SK-N-SH (cell line): Measurements from ENCODE around the gene PCNA. TPM values are rescaled to one million over a fixed set of nuclear protein-coding genes. Genes with fewer than 3 reads are reported as not detected.

ENCODE experiments used
- CTCF ChIA-PET: fragments of 300-600, 350-600 bp; formaldehyde crosslinking; extraction: SDS; loops from one replicate; lab custom pipeline; 2021; lab: Yijun Ruan, JAX
- POLR2A ChIA-PET: fragments of 350-600 bp; sonication (Branson Sonifier 250); formaldehyde crosslinking; extraction: SDS; loops from one replicate; lab custom pipeline; 2020; ENCODE audit warnings: antibody characterized with exemption, inconsistent platforms; lab: Yijun Ruan, JAX
- DNase-seq: peaks from one replicate; pipeline ENCODE4 v3.0.0; 2012
- H2AFZ ChIP-seq: fragments of 200-600 bp; sonication (generic); 2 replicates; pipeline ENCODE4 v1.8.1; 2016; ENCODE audit warnings: antibody characterized with exemption, mild to moderate bottlenecking, low read depth
- H3F3A ChIP-seq: fragments of 200-600 bp; sonication (generic); replicated peaks from 2 replicates; pipeline ENCODE3; 2016; ENCODE audit warnings: antibody characterized with exemption, mild to moderate bottlenecking; ENCODE audit not compliant: insufficient read depth
- H3K27ac ChIP-seq, 2 experiments: fragments of 200-500 bp in 1 of 2; fragments of 200-600 bp in 1 of 2; sonication (Bioruptor generic) in 1 of 2; sonication (generic), shearing (Covaris generic) in 1 of 2; 2 replicates each; pipeline versions ENCODE4 v1.5.1 to v1.6.1; 2014 to 2016; ENCODE audit warnings: low read depth in 2 of 2, inconsistent platforms in 1 of 2, low read length in 1 of 2, mild to moderate bottlenecking in 1 of 2, mixed read lengths in 1 of 2
- H3K27me3 ChIP-seq: fragments of 200-600 bp; sonication (generic), shearing (Covaris generic); 2 replicates; pipeline ENCODE4 v1.6.1; 2016; ENCODE audit warnings: mixed run types; ENCODE audit not compliant: insufficient read depth
- H3K36me3 ChIP-seq, 2 experiments: fragments of 200-500 bp in 1 of 2; fragments of 200-600 bp in 1 of 2; sonication (Bioruptor generic) in 1 of 2; sonication (generic) in 1 of 2; replicated peaks in 1 of 2; 2 replicates each; pipeline versions ENCODE3 to v1.5.1; 2014 to 2016; ENCODE audit warnings: low read length in 1 of 2, mild to moderate bottlenecking in 1 of 2; ENCODE audit not compliant: insufficient read depth in 2 of 2, control insufficient read depth in 1 of 2
- H3K4me1 ChIP-seq, 2 experiments: fragments of 200-500 bp in 1 of 2; fragments of 200-600 bp in 1 of 2; sonication (Bioruptor generic) in 1 of 2; sonication (generic), shearing (Covaris generic) in 1 of 2; 2 replicates each; pipeline versions ENCODE4 v1.5.1 to v1.6.1; 2014 to 2016; ENCODE audit warnings: low read depth in 1 of 2, low read length in 1 of 2, mixed run types in 1 of 2; ENCODE audit not compliant: insufficient read depth in 2 of 2, control insufficient read depth in 1 of 2
- H3K4me2 ChIP-seq: fragments of 200-600 bp; sonication (generic), shearing (Covaris generic); 2 replicates; pipeline ENCODE4 v1.6.1; 2017; ENCODE audit warnings: mixed run types
- H3K4me3 ChIP-seq, 2 experiments: fragments of 200-500 bp in 1 of 2; fragments of 200-600 bp in 1 of 2; sonication (Bioruptor generic) in 1 of 2; sonication (generic), shearing (Covaris generic) in 1 of 2; 2 replicates each; pipeline versions ENCODE4 v1.5.1 to v1.8.1; 2014 to 2016; ENCODE audit warnings: low read depth in 2 of 2, inconsistent platforms in 1 of 2, low read length in 1 of 2, mild to moderate bottlenecking in 1 of 2, mixed read lengths in 1 of 2, moderate library complexity in 1 of 2
- H3K79me2 ChIP-seq: fragments of 200-600 bp; sonication (generic); 2 replicates; pipeline ENCODE4 v1.8.1; 2017; ENCODE audit warnings: mild to moderate bottlenecking; ENCODE audit not compliant: insufficient read depth
- H3K9ac ChIP-seq: fragments of 200-600 bp; sonication (generic); 2 replicates; pipeline ENCODE4 v1.6.1; 2017; ENCODE audit warnings: mixed run types
- H3K9me2 ChIP-seq: fragments of 200-600 bp; sonication (generic); 2 replicates; pipeline ENCODE4 v1.6.1; 2017; ENCODE audit warnings: mixed run types
- H3K9me3 ChIP-seq: fragments of 200-600 bp; sonication (generic); 2 replicates; pipeline ENCODE4 v1.6.1; 2017; ENCODE audit warnings: mixed run types, mild to moderate bottlenecking, moderate library complexity
- H4K20me1 ChIP-seq: fragments of 200-600 bp; sonication (generic); 2 replicates; pipeline ENCODE4 v1.6.1; 2017; ENCODE audit warnings: mild to moderate bottlenecking, mixed run types; ENCODE audit not compliant: insufficient read depth
- EP300 ChIP-seq, 2 experiments: IDR thresholded peaks; 2 replicates each; pipeline versions ENCODE4 v1.4.0 to v1.6.1; 2012; ENCODE audit warnings: borderline replicate concordance in 1 of 2, low read depth in 1 of 2, low read length in 1 of 2
- FOSL2 ChIP-seq: IDR thresholded peaks from 2 replicates; pipeline ENCODE4 v1.4.0; 2012; ENCODE audit warnings: low read depth, mild to moderate bottlenecking, moderate library complexity, borderline replicate concordance
- JUND ChIP-seq: IDR thresholded peaks from 2 replicates; pipeline ENCODE4 v1.4.0; 2012
- NRF1 ChIP-seq: IDR thresholded peaks from 2 replicates; pipeline ENCODE4 v1.6.1; 2012; ENCODE audit warnings: low read depth, mild to moderate bottlenecking, low read length
- POLR2AphosphoS5 ChIP-seq: IDR thresholded peaks from 2 replicates; pipeline ENCODE4 v1.6.1; 2012; ENCODE audit warnings: low read depth, low read length
- RFX5 ChIP-seq: IDR thresholded peaks from 2 replicates; pipeline ENCODE4 v1.6.1; 2012; ENCODE audit warnings: mild to moderate bottlenecking, improper control_type of control experiment, low read length
- SMC3 ChIP-seq: IDR thresholded peaks from 2 replicates; pipeline ENCODE4 v1.6.1; 2012; ENCODE audit warnings: low read depth, low read length, improper control_type of control experiment
- TAF1 ChIP-seq: IDR thresholded peaks from 2 replicates; pipeline ENCODE4 v1.6.1; 2012; ENCODE audit warnings: low read depth, mild to moderate bottlenecking, low read length, moderate library complexity, borderline replicate concordance
- TCF12 ChIP-seq: IDR thresholded peaks from 2 replicates; pipeline ENCODE4 v1.4.0; 2012
- WGBS: methylation state at CpG from one replicate; pipeline ENCODE4 v1.1.6; 2017; ENCODE audit warnings: low lambda C conversion rate; 5-methylcytosine and 5-hydroxymethylcytosine counted together
- polyA plus RNA-seq, 3 experiments: library from polyadenylated mRNA; depleted of rRNA; stranded (reverse); fragments of >200 nt; gene quantifications; 2 replicates each; pipeline ENCODE4 v1.2.3, GENCODE V29; 2012
- TF ChIP-seq, protein P1 (sequence below): IDR thresholded peaks from 2 replicates; pipeline ENCODE4 v1.6.1; 2012; ENCODE audit warnings: mild to moderate bottlenecking, low read depth, low read length, moderate library complexity
- TF ChIP-seq, protein P2 (sequence below): fragments of 200-600 bp; sonication (generic); IDR thresholded peaks from 2 replicates; pipeline ENCODE4 v1.6.1; 2017; ENCODE audit warnings: antibody characterized with exemption, mild to moderate bottlenecking, moderate library complexity
- TF ChIP-seq, protein P3 (sequence below): IDR thresholded peaks from 2 replicates; pipeline ENCODE4 v1.4.0; 2012; ENCODE audit warnings: low read depth, borderline replicate concordance

PCNA gene
- polyA plus RNA-seq, 1 of the 3 experiments (the other 2 are of a cell fraction): 185 TPM

DNA sequence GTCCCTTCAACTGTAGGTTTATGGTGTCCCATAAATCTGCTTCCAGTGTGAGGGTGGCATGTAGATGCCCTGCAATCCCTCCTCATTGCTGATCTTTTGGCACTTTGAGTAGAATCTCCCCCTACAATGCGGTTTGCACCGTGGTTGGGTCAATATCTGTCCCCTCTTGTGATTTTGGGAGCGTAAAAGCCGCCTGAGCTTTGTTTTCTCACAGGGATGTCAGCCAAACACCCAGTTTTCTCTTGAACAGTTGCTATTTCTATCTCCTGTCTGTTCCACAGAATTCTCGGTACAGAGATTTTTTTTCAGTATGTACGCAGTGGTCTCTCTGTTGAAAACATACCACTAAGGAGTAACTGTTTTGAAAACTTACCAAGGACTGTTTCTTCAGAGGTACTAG is 28.8 kb upstream of the PCNA start:
- Histone ChIP-seq H3K9me2 (no peaks in the 10 kb centered on the region), H3K9me3 (no peaks in the 10 kb centered on the region), H2AFZ (no peak overlapping the region), H3K36me3 (peaks cover 0 to 6% of the 10 kb centered on the region in 2 experiments), H3F3A (no peaks in the 10 kb centered on the region), H3K79me2 (peaks cover 68% of the 10 kb centered on the region), H3K4me2 (no peak overlapping the region), H3K4me3 (no peak overlapping the region), H3K27me3 (no peaks in the 10 kb centered on the region), H3K27ac (no peak overlapping the region), H3K4me1 (no peaks in the 10 kb centered on the region; a peak in 1 of 4 replicates), H4K20me1 (0 out of 2 replicates have a peak, but pooled peaks cover 9% of the 10 kb centered on the region), H3K9ac (no peak overlapping the region)
- CTCF ChIA-PET: interaction anchor here (1.0 to 1.2 kb wide), 2 partner anchors 22 to 56 kb away, joined by 3 read pairs; partner anchors contain the start of gene CDS2
- no peak for DNase-seq
- 95% methylated on average over 6 of the region's 6 CpGs for WGBS
- TF ChIP-seq POLR2AphosphoS5 (no peak), FOSL2 (no peak)
- POLR2A ChIA-PET: no interaction called here

DNA sequence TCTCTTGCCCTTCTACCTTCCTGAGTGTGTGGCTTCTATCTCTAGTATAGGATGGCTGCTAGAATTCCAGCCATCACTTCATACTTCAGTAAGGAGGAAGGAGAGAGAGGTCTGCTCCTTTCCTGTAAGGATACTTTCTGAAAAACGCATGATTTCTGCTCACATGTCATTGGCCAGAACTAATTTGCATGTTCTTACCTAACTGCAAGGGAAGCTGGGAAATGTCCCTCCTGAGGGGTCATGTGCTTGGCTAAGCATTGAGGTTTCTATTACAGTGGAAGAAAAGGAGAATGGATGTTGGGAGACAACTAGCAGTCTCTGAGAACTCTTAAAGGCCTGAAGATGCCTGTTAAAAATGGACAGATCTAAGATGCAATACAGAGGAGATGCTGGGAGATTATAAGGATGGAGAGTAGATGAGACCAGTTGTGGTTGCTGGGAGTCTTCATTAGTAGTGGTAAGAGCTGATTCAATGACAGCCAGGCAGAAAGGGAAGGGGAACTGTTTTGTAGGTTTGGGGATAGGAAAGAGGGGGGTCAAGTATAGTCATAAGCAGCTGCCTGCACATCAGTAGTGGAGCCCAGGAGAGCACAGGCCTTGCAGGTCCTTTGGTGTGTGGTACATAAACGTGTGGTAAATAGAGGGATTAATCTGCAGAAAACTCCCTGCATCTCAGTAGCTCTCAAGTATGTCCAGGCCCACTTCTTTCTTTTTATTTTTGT is 27.3 kb upstream of the PCNA start:
- Histone ChIP-seq H3K9ac (no peak overlapping the region), H3K36me3 (peaks cover 0 to 9% of the 10 kb centered on the region in 2 experiments), H4K20me1 (0 out of 2 replicates have a peak, but pooled peaks cover 7% of the 10 kb centered on the region), H3K4me1 (no peaks in the 10 kb centered on the region; a peak in 1 of 4 replicates), H3F3A (no peaks in the 10 kb centered on the region), H3K27ac (no peak overlapping the region), H3K9me3 (no peaks in the 10 kb centered on the region), H3K27me3 (no peaks in the 10 kb centered on the region), H3K4me2 (no peak overlapping the region), H3K9me2 (no peaks in the 10 kb centered on the region), H3K79me2 (peaks cover 73% of the 10 kb centered on the region), H2AFZ (no peak overlapping the region), H3K4me3 (no peak overlapping the region)
- DNase-seq: no peak
- ChIA-PET CTCF (interaction anchor here (0.9 to 2.1 kb wide), 2 partner anchors 20 to 45 kb away, joined by 3 to 7 read pairs; partner anchors contain the start of gene CDS2), POLR2A (no interaction called here)
- 94% methylated on average over 2 of the region's 2 CpGs for WGBS
- TF ChIP-seq JUND (no peak), SMC3 (no peak)

DNA sequence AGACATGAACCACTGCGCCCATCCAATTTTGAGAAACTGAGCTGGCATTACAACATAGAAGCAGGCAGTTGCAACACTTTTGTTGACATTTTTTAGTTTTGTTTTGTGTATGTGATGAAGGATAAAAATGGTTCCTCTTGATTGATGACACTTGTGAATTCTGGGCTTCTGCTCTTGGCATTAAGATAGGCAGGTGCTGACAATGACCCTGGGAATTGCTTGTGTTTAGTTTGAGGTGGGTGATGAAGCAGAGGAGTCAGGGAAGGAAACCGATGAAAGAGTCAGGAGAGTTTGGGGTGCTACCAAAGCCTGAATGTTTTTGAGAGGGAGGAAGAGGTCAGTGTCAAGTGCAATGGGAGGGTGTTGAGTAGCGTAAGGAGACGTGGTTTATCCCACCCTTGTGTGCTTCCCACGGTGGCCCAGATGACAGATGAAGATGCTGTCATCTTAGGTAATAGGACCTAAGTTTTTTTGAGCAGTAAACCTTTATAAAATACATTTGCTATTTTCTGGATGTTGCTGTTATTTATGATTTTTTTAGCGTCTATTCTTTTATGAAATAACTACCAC is 26.4 kb upstream of the PCNA start:
- Histone ChIP-seq H3K36me3 (peaks cover 0 to 9% of the 10 kb centered on the region in 2 experiments), H4K20me1 (0 out of 2 replicates have a peak, but pooled peaks cover 15% of the 10 kb centered on the region), H3K79me2 (peaks cover 78% of the 10 kb centered on the region), H3K27me3 (no peaks in the 10 kb centered on the region), H3K9me3 (no peaks in the 10 kb centered on the region), H3K27ac (no peak overlapping the region), H3F3A (no peaks in the 10 kb centered on the region), H3K9ac (no peak overlapping the region), H3K4me2 (no peak overlapping the region), H2AFZ (no peak overlapping the region), H3K9me2 (no peaks in the 10 kb centered on the region), H3K4me3 (no peak overlapping the region), H3K4me1 (no peaks in the 10 kb centered on the region; a peak in 1 of 4 replicates)
- WGBS: 96% methylated on average over 6 of the region's 6 CpGs
- TF ChIP-seq, protein P1, sequence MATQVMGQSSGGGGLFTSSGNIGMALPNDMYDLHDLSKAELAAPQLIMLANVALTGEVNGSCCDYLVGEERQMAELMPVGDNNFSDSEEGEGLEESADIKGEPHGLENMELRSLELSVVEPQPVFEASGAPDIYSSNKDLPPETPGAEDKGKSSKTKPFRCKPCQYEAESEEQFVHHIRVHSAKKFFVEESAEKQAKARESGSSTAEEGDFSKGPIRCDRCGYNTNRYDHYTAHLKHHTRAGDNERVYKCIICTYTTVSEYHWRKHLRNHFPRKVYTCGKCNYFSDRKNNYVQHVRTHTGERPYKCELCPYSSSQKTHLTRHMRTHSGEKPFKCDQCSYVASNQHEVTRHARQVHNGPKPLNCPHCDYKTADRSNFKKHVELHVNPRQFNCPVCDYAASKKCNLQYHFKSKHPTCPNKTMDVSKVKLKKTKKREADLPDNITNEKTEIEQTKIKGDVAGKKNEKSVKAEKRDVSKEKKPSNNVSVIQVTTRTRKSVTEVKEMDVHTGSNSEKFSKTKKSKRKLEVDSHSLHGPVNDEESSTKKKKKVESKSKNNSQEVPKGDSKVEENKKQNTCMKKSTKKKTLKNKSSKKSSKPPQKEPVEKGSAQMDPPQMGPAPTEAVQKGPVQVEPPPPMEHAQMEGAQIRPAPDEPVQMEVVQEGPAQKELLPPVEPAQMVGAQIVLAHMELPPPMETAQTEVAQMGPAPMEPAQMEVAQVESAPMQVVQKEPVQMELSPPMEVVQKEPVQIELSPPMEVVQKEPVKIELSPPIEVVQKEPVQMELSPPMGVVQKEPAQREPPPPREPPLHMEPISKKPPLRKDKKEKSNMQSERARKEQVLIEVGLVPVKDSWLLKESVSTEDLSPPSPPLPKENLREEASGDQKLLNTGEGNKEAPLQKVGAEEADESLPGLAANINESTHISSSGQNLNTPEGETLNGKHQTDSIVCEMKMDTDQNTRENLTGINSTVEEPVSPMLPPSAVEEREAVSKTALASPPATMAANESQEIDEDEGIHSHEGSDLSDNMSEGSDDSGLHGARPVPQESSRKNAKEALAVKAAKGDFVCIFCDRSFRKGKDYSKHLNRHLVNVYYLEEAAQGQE: no peak
- TF ChIP-seq JUND (no peak), TAF1 (no peak), EP300 (IDR thresholded peaks at IDR 0.05; ENCODE audit: borderline replicate concordance in 1 of 2, low read depth in 1 of 2, low read length in 1 of 2) (no peak), TCF12 (no peak), NRF1 (no peak), RFX5 (no peak), SMC3 (no peak)
- TF ChIP-seq, protein P2, sequence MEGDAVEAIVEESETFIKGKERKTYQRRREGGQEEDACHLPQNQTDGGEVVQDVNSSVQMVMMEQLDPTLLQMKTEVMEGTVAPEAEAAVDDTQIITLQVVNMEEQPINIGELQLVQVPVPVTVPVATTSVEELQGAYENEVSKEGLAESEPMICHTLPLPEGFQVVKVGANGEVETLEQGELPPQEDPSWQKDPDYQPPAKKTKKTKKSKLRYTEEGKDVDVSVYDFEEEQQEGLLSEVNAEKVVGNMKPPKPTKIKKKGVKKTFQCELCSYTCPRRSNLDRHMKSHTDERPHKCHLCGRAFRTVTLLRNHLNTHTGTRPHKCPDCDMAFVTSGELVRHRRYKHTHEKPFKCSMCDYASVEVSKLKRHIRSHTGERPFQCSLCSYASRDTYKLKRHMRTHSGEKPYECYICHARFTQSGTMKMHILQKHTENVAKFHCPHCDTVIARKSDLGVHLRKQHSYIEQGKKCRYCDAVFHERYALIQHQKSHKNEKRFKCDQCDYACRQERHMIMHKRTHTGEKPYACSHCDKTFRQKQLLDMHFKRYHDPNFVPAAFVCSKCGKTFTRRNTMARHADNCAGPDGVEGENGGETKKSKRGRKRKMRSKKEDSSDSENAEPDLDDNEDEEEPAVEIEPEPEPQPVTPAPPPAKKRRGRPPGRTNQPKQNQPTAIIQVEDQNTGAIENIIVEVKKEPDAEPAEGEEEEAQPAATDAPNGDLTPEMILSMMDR: no peak
- TF ChIP-seq, protein P3, sequence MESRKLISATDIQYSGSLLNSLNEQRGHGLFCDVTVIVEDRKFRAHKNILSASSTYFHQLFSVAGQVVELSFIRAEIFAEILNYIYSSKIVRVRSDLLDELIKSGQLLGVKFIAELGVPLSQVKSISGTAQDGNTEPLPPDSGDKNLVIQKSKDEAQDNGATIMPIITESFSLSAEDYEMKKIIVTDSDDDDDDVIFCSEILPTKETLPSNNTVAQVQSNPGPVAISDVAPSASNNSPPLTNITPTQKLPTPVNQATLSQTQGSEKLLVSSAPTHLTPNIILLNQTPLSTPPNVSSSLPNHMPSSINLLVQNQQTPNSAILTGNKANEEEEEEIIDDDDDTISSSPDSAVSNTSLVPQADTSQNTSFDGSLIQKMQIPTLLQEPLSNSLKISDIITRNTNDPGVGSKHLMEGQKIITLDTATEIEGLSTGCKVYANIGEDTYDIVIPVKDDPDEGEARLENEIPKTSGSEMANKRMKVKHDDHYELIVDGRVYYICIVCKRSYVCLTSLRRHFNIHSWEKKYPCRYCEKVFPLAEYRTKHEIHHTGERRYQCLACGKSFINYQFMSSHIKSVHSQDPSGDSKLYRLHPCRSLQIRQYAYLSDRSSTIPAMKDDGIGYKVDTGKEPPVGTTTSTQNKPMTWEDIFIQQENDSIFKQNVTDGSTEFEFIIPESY: no peak
- ChIA-PET CTCF (interaction anchor here (0.9 to 2.1 kb wide), 2 partner anchors 19 to 46 kb away, joined by 3 to 7 read pairs; partner anchors contain the start of gene CDS2), POLR2A (no interaction called here)
- DNase-seq: no peak
